GM19467 (cell line): ENCODE measurements around the gene PTPN3.

ENCODE experiments used
- ATAC-seq: cut with Tn5 transposase; IDR thresholded peaks from one replicate; pipeline ENCODE4 v1.9.1; 2021; ENCODE audit warnings: mild to moderate bottlenecking, moderate library complexity; ENCODE audit not compliant: unreplicated experiment

The PTPN3 gene

GRCh38 chr9:109507421-109507838, 9.3 kb upstream of the PTPN3 start:
- ATAC-seq, result no peak

DNA sequence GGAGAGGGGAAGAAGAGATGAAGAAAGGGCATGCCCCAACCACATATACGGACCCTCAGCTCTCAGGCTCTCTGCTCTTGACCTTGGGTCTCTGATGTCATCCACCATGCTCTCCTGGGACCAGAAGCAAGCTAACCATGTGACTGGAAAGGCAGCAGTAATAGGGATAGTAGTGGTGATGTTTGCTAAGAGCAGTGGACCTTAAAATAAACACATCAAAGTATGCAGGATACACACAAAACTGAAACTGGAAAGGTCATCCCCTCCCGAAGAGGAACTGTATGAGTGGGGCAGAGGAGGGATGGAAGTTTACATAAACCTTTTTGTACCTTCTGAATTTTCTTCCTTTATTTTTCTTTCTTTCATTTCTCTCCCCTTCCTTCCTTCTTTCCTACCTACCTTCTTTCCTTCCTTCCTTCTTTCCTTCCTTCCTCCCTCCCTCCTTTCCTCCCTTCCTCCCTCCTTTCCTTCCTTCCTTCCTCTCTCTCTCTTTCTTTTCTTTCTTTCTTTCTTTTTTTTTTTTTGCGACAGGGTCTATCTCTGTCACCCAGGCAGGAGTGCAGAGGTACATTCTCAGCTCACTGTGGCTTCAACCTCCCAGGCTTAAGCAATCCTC, 8.1 kb upstream of the PTPN3 start:
- no peak for ATAC-seq

DNA sequence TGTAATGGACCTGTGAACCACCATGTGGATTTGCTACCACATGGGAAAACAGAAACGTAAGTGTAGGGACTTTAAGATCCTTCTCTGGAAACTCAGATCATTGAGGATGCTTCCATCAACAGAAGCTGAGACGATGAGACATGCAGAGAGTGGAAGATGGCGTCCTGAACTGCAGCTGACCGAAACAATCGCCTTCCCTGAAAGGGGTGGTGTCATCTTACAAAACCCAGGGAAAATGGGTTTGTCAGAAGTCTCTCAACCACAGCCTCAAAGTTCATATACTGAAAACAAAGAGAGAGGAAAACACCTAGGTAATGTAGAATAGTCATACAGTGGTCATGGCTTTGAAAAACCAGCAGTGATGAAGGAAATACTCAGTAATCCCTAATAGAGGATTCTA, 6.6 kb upstream of the PTPN3 start:
- no peak for ATAC-seq

- no peak for ATAC-seq
These were observed 2.4 kb upstream of the PTPN3 start for GRCh38 chr9:109500421-109500974.

DNA sequence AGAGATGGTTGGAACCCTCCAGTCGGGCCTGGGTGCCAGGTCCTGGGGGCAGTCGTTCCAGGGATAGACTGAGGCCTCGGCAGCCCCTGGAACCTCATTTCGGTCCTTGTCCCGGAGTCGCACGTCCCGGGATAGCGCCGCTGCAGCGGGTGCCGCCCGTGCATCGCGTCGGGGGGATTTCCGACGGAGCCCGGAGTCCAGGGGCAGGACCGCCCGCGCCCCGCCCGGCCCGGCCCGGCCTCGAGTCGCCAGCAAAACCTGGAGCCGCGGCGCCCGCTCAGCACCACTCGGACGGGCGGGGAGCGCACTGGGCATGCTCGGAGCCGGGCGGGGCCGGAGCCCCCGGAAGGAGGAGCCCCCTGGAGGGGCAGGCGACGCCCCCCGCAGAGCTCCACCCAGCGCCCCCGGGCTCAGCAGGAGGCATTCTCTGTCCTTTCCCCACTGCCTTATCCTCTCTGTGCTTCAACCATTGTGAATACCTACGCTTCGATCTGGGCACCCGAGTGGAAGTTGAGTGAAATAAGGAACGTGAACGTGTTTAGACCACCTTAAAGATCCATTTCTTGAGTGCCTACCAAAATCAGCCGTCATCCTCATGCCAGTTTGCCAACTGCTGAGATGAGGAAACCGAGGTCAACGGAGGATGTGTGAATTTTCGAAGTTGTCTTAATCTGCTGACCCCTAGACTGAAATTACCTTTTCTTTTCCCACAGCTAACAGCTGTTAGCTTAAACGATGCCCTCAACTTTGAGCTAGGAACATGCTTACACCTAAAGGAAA, 1.7 kb upstream of the PTPN3 start:
- no peak for ATAC-seq

- no peak for ATAC-seq
These were observed 1.1 kb upstream of the PTPN3 start for GRCh38 chr9:109499093-109499630.

GRCh38 chr9:109497226-109498153, 617 bp downstream of the PTPN3 start:
- no peak for ATAC-seq

DNA sequence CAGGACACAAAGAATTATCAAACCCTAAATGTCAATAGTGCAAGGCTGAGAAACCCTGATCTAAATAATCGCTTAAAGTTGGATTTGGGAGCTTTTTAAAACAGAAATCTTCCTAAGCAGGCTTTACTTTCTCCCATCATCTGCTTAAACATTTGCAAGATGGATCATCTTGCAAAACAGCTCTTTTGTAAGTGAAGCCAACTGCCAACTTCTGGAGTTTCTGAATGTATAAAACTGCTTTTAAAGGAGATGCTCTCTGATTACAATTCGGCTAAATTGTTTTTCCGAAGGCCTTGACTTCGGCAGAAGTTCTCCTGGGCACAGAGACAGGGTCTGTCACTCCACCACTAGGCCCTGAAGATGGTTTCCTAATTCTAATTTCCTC, 1.3 kb downstream of the PTPN3 start:
- no peak for ATAC-seq

- no peak for ATAC-seq
These were observed 1.9 kb downstream of the PTPN3 start for GRCh38 chr9:109496218-109496617.

GRCh38 chr9:109493648-109494047, 4.5 kb downstream of the PTPN3 start:
- no peak for ATAC-seq

DNA sequence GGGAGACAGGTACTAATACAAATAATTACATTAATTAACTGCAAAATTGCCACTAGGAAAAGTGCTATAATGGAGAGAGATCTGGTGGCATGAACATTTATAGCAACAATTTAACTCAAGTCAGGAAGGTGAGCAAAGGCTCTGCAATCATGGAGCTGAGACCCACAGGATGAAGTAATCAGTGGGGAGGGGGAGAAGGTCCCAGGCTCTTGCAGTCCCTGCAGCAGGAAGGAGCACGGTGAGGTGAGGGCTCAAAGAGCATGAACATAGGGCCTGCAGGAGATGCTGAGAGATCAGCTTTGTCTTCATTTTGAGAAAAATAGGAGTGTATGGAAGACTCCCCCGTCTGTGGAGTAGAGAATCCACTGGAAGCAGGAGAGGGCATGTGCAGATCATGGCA, 6.5 kb downstream of the PTPN3 start:
- no peak for ATAC-seq

DNA sequence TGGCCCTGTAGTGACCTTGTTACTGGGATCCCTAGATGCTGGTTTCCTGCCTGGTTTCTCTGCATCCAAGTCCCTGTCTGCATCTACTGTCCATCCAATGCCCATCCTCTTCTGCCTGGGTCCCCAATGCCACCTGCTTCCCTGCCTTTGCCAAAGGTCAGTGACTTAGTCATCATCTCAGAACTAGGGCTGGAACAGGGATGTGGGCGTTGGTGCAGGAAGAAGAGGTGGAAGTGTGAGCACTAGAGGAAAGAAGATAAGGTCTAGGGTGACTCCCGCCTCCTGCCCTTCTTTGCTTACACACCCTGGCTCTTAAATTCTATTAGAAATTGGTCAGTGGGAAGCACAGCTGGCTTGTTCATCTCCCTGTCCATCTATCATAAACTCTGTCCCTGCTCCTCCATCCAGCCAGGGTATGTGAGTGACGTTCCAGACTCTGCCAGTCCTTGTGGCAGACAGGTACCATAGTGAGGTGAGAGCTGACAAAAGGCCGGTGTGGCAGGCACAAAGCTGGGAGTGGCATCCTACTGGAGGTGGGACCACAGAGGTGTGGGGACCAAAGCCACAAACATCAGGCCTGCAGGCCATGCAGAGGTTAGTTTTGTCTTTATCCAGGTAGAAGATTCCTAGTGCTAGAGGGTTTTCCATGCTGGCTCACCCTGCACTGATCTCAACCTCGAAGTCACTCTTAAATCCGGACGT, 9.2 kb downstream of the PTPN3 start:
- ATAC-seq, result no peak

- ATAC-seq, result no peak
These were observed 9.8 kb downstream of the PTPN3 start for GRCh38 chr9:109488351-109488750.

- no peak for ATAC-seq
These were observed 10.9 kb downstream of the PTPN3 start for GRCh38 chr9:109487247-109487646.

DNA sequence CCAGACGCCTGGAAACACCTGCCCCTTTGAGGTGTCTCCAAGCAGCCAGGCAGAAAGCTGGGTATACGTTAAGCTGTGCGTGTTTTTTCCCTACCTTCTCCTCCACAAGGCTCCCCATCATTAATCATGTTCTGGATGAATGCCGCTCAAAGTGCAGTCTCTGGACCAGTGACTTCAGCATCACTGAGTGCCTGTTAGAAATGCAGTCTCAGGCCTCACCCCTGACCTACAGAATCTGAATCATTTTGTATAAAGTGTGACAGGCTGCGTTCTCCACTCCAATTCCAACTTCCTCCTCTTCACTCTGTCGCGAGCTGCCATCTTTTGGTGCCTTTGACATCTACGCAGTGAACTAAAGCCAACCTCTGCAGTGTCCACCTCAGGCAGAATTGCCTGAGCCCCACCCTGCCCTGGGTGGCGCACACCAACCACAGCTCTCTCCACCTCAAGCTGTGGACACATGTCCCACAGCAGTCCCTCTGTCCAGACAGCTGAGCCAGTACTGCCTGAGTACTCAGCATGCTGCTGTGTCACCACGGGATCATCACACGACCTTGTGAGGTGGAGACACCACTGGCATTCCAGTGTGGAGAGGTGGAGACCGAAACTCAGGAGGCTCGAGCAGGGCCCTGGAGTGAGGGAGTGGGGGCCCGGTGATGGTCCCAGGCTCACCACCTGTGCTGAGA, 14.2 kb downstream of the PTPN3 start:
- no peak for ATAC-seq

DNA sequence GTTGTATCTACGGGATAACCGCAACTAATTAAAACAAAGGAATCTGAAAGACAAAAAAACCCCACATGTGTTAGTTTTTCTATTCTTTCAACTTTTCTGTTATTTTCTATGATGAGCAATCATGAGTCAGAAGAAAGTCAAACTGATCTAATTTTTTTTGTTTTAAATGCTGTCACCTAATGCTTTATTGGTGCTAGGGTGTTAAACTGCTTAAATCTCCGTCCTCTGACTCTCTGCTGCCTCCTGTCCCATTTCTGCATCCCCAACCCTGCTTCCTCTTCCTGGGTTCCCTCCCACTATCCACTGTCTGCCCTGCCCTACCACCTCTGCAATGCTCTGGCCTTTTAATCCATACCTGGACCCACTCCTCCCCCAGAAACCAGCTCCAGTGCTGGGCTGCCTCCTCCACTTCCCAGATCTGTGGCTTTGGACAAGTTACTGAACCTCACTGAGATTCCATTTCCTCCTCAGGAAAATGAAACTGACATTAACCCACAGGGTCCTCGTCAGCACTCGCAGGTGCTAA, 15.7 kb downstream of the PTPN3 start:
- ATAC-seq, result no peak

DNA sequence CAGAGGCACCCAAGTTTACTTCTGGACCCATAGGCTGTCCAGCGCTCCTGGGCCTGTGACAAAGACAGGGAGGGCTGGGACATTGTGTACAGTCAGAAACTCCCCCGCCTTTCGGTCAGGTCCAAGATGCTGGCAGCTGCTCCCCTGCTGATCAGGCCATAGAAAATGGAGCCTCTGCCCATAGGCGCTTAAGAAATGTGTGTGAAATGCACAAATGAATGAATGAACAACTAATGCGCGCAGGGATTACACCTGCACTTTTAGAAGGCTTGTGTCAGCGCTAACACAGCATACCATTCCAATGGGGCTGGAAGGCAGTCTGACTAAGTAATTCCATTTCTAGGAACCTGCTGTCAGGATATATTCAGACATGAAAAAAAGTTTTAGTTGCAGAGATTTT, 16.3 kb downstream of the PTPN3 start:
- no peak for ATAC-seq

DNA sequence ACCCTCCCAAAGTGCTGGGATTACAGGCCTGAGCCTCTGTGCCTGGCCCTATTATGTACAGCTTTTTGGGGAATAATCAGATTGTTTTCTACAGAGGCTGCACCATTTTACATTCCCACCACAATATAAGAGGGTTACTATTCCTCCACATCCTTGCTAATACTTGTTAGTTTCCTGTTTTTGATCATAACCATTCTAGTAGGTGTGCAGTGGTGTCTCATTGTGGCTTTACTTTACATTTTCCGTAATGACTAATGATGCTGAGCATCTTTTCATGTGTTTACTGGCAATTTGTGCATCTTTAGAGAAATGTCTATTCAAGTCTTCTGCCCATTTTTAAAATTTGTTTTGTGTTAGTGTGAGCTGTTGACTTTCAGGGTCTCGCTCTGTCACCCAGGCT, 18.3 kb downstream of the PTPN3 start:
- no peak for ATAC-seq

DNA sequence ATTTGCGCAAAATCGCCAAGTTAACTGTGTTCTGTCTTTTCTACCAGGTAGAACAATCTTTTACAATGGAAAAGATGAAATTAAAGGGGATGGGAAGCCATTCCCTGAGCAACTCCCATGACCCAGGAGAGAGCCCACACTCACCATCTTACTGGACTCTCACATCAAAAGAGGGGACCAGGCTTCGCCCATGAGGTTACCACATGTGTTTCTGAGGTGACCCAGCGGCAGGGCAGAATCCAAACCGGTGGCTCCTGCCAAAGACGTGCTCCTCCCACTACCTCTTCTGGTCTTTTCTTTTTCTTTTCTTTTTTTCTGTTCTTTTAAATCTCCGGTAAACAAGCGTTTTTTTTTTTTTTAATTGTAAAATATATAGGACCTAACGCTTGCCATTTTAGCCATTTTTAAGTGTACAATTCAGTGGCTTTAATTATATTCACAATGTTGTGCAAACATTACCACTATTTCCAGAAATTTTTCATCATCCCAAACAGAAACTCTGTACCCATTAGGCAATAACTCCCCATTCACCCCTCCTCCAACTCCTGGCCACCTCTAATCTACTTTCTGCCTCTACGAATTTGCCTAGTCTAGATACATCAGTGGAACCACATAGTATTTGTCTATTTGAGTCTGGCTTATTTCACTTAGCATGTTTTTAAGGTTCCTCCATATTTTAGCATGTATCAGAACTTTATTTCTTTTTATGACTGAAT, 19.3 kb downstream of the PTPN3 start:
- ATAC-seq, result no peak
